Tibial nerve (tissue), 3 donors: ENCODE measurements around the gene TOGARAM1.

Experiments used
- CTCF ChIP-seq, 5 experiments: fragments of 200-600 bp in 3 of 5; fragments of 450-650 bp in 2 of 5; sonication (generic) in 3 of 5; IDR thresholded peaks; one replicate each; pipeline ENCODE4 v1.5.1; 2016 to 2019; ENCODE audit warnings: antibody characterized with exemption in 5 of 5, mild to moderate bottlenecking in 3 of 5, moderate library complexity in 2 of 5
- POLR2A ChIP-seq, 2 donors: fragments of 450-650 bp; IDR thresholded peaks; one replicate each; pipeline ENCODE4 v1.6.1; 2017; ENCODE audit warnings: antibody characterized with exemption in 2 of 2, mild to moderate bottlenecking in 2 of 2, moderate library complexity in 2 of 2

GRCh38 chr14:44981198-44981597 is 19.2 kb downstream of the TOGARAM1 start:
- TF ChIP-seq CTCF (IDR thresholded peaks at IDR 0.05) = no peak
- no peak for TF ChIP-seq POLR2A (IDR thresholded peaks at IDR 0.05)
